Activated CD4-positive, alpha-beta T cell treated with anti-CD3 and anti-CD28 coated beads, Interleukin-10, Interleukin-2, amounts not matched to agents 100 ng/mL and 50 ng/mL, durations not matched to agents 16 hours and 8 hours (primary cell): ENCODE results near the gene ZNF547.

Experiments
- DNase-seq: peaks from one replicate; pipeline ENCODE4 v3.0.0-alpha.2; 2020

Gene ZNF547

GRCh38 chr19:57376151-57376550 lies 12.8 kb downstream of the ZNF547 start:
- no peak for DNase-seq

DNA sequence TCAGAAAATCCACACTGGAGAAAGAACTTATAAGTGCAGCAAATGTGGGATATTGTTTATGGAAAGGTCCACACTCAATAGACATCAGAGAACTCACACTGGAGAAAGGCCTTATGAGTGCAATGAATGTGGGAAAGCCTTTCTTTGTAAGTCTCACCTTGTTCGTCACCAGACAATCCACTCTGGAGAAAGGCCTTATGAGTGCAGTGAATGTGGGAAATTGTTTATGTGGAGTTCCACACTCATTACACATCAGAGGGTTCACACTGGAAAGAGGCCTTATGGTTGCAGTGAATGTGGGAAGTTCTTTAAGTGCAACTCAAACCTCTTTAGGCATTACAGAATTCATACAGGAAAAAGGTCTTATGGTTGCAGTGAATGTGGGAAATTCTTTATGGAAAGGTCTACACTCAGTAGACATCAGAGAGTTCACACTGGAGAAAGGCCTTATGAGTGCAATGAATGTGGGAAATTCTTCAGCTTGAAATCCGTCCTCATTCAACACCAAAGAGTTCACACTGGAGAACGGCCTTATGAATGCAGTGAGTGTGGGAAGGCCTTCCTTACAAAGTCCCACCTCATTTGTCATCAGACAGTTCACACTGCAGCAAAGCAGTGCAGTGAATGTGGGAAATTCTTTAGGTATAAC lies 14.3 kb downstream of the ZNF547 start:
- no peak for DNase-seq

GRCh38 chr19:57380923-57381322 lies 17.6 kb downstream of the ZNF547 start:
- DNase-seq, result no peak

GRCh38 chr19:57382806-57383488 lies 19.6 kb downstream of the ZNF547 start:
- DNase-seq, result no peak

DNA sequence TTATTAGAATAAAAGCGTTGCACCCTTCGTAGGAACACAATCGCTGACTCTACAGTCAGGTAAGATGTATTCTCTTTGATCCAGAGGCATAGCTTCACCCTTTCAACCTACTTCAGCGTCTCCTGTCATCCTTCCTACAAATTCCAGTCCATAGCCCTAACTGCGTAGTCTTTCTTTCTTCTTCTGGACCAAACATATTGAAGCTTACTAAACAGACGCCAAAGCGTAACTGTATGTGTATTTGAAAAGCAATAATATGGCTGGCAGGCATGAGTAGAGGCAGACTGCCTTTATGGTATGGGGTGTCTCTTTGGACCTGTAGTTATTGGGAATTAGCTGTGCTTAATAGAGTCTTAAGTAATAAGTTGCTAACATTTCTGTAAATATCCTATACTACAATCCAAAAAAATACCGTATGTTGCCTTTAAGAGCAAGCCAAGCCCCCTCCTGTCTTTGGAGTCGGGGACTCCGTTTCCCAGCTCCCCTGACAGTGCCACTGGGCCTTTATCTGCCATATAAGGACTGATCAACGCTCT lies 25.9 kb downstream of the ZNF547 start:
- DNase-seq, result no peak

- DNase-seq, result peak; percentile 96
Measured at GRCh38 chr19:57389730-57390598, 26.6 kb downstream of the ZNF547 start, which contains the start of gene ZNF548. ZNF548 (plus strand) TSS chr19:57389854; CDS start chr19:57390100, 246 bp downstream.

DNA sequence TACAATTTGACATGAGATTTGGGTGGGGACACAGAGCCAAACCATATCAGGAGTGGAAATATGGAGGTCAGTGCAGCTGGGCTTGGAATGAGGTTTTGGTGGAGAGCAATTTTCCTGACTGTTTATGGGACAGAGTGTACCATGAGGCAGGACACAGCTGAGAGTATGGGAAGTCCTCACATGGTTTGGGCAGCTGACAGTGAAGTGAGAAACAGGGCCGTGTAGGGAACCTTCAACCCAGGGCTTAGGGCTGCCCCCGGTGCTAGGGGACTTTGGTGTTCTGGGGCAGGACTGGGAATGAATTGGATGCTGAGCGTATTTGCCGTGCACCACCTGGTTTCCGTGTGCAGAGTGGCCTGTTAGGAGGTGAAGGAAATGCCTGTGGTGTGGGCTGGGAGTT lies 32.4 kb downstream of the ZNF547 start:
- no peak for DNase-seq

DNA sequence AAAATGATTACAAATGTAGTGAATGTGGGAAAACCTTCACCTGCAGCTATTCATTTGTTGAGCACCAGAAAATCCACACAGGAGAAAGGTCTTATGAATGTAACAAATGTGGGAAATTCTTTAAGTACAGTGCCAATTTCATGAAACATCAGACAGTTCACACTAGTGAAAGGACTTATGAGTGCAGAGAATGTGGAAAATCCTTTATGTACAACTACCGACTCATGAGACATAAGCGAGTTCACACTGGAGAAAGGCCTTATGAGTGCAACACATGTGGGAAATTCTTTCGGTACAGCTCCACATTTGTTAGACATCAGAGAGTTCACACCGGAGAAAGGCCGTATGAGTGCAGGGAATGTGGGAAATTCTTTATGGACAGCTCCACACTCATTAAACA lies 35.5 kb downstream of the ZNF547 start:
- no peak for DNase-seq

- no peak for DNase-seq
Measured at GRCh38 chr19:57403737-57404563, 40.6 kb downstream of the ZNF547 start.

DNA sequence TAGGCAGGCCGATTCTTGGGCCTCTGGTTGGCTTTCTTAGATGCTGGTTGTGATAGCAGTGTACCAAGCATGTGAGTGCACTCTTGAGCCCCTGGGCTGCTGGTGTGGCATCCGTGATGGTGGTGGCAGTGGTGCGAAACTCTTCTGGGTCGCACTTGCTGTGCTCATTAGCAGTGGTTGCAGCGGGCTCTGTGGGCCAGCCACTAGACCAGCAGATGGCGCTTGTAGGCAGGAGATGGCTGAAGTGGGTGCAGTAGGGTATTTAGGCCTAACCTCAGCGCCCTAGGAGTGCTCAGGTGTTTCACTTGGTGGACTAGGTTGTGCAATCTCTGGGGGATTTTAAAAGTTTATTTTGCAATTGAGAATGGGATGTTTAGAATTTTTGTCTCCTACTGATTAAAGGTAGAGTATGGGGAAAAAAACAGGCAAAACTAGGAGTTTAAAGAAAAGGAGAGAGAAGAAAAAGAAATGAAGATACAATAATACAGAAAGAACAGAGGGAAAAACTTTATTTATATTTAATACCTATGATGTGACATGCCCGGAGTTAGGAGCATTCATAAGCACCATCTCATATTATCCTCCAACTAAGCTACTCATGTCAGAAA lies 43.3 kb downstream of the ZNF547 start:
- DNase-seq, result peak; percentile 60

DNA sequence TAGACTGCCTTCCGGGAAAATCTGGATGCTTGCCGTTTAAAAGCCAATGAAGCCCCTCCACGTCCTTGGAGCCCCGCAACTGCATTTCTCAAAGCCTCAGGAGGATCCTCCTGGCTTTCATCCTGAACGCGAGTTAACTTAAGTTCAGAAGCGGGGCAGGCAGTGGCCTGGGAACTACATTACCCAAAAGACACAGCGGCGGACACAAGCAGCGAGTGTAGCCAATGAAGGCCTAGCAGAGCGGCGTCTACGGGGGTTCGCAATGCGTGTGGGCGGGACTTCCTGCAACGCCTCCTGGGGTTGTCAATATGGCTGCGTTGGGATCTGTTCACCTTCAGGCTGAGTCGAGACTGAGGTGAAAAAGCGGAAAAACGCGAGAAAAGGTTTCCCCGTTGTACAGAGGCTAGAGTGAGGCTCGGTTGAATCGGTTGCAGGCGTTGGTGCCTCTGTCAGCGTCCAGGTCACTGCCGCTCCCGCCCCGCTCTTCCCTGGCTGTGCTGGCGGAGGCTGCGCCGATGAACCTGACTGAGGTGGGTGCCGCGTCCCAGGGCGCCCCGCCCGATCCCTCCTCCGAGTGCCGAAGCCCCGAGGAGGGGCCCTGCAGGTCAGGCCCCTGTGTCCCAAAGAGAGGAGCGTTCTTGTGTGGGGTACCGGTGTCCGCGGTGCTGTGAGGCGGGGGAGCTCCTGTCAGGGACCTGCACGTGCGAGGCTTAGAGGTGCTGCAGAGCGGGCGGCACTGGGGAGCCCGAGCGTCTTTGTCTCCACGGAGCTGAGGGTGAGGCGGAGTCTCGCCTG lies 47.7 kb downstream of the ZNF547 start, which contains the start of gene ZNF17:
ZNF17 (plus strand) TSS at position 285 of the 795 bp plus-strand sequence. CDS start 2,455 bp downstream, outside the sequence.
- peak; percentile 95 for DNase-seq

DNA sequence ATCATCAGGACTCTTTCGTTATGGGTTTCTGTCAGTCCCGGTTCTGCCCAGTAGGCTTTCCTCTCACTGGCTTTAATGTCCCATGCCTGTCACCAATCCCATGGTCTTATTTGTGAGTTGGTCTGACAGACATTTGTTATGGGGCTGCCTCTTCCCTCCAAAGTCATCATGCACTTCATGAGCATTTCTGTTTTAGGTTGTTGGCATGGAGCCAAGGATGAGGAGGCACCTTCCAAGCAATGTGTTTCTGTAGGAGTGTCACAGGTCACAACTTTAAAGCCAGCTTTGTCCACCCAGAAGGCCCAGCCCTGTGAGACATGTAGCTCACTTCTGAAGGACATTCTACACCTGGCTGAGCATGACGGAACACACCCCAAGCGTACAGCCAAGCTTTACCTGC lies 56.1 kb downstream of the ZNF547 start:
- no peak for DNase-seq

GRCh38 chr19:57421037-57421436 lies 57.7 kb downstream of the ZNF547 start:
- DNase-seq, result no peak
